Central memory CD4-positive, alpha-beta T cell (primary cell): ENCODE measurements around the gene MMP17.
"Not testable (repeated sequence)": the region's sequence is repeated elsewhere in the genome, so short reads cannot be mapped to it uniquely, and the experiment has no call there.

ENCODE experiments used
- DNase-seq: peaks from one replicate; pipeline ENCODE4 v3.0.0; 2022

MMP17 gene

GRCh38 chr12:131800594-131801135 lies 27.5 kb upstream of the MMP17 start:
- DNase-seq: no peak

- DNase-seq: no peak
These were observed 26.8 kb upstream of the MMP17 start for GRCh38 chr12:131801254-131801866.

GRCh38 chr12:131803961-131804521 lies 24.2 kb upstream of the MMP17 start:
- no peak for DNase-seq

GRCh38 chr12:131805421-131805820 lies 22.8 kb upstream of the MMP17 start:
- no peak for DNase-seq

- no peak for DNase-seq
These were observed 21.5 kb upstream of the MMP17 start for GRCh38 chr12:131806674-131807073.

GRCh38 chr12:131808744-131809371 lies 19.3 kb upstream of the MMP17 start:
- peak; percentile 36 for DNase-seq

GRCh38 chr12:131809476-131810254 lies 18.5 kb upstream of the MMP17 start:
- not testable (repeated sequence) for DNase-seq

- DNase-seq: no peak
These were observed 17.5 kb upstream of the MMP17 start for GRCh38 chr12:131810726-131811125.

GRCh38 chr12:131815131-131815530 lies 13.1 kb upstream of the MMP17 start:
- no peak for DNase-seq

- DNase-seq: no peak
These were observed 11.7 kb upstream of the MMP17 start for GRCh38 chr12:131816495-131816894.

- DNase-seq: no peak
These were observed 11.0 kb upstream of the MMP17 start for GRCh38 chr12:131817241-131817640.

- DNase-seq: no peak
These were observed 9.2 kb upstream of the MMP17 start for GRCh38 chr12:131818821-131819585.

- no peak for DNase-seq
These were observed 3.7 kb upstream of the MMP17 start for GRCh38 chr12:131824450-131824849.

- no peak for DNase-seq
These were observed 2.9 kb upstream of the MMP17 start for GRCh38 chr12:131825146-131825892.

GRCh38 chr12:131826097-131826928 lies 1.9 kb upstream of the MMP17 start:
- no peak for DNase-seq

GRCh38 chr12:131828671-131829355 lies 620 bp downstream of the MMP17 start:
- DNase-seq: no peak

GRCh38 chr12:131829356-131829747 lies 1.2 kb downstream of the MMP17 start:
- DNase-seq: no peak

- DNase-seq: no peak
These were observed 1.7 kb downstream of the MMP17 start for GRCh38 chr12:131829791-131830334.

- DNase-seq: peak; percentile 23
These were observed 2.2 kb downstream of the MMP17 start for GRCh38 chr12:131830335-131830913.
